ENCODE measurements around the gene VSIR.

- TF ChIP-seq, protein P1, sequence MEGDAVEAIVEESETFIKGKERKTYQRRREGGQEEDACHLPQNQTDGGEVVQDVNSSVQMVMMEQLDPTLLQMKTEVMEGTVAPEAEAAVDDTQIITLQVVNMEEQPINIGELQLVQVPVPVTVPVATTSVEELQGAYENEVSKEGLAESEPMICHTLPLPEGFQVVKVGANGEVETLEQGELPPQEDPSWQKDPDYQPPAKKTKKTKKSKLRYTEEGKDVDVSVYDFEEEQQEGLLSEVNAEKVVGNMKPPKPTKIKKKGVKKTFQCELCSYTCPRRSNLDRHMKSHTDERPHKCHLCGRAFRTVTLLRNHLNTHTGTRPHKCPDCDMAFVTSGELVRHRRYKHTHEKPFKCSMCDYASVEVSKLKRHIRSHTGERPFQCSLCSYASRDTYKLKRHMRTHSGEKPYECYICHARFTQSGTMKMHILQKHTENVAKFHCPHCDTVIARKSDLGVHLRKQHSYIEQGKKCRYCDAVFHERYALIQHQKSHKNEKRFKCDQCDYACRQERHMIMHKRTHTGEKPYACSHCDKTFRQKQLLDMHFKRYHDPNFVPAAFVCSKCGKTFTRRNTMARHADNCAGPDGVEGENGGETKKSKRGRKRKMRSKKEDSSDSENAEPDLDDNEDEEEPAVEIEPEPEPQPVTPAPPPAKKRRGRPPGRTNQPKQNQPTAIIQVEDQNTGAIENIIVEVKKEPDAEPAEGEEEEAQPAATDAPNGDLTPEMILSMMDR (IDR thresholded peaks at IDR 0.05; ENCODE audit: borderline replicate concordance, extremely low read depth, low read length, poor library complexity, severe bottlenecking): no peak
- no peak for TF ChIP-seq EZH2 (IDR thresholded peaks at IDR 0.05; ENCODE audit: borderline replicate concordance, low read depth, low read length, severe bottlenecking)
These were observed 46.1 kb upstream of the VSIR start for GRCh38 chr10:71819441-71819861.

Data from DND-41 (cell line).